Pancreas (tissue), 10 donors: ENCODE results near the gene EID3. TPM values are rescaled to one million over a fixed set of nuclear protein-coding genes. Genes with fewer than 3 reads are reported as not detected.

Experiments
- ATAC-seq, 4 donors: fragments of 200-7000 bp; cut with Tn5 transposase; one replicate each; pipeline versions ENCODE4 v1.8.0 to v1.9.1; 2020; ENCODE audit warnings: mild to moderate bottlenecking in 4 of 4, moderate library complexity in 4 of 4
- DNase-seq, 6 donors: peaks; one replicate each; pipeline ENCODE4 v3.0.0-alpha.2; 2020
- FAIRE-seq: peaks from 2 replicates; lab custom pipeline; 2012; peaks lifted over from hg19 to GRCh38; lab: Jason Lieb, UNC
- H3K27ac ChIP-seq, 4 donors: fragments of 200-600 bp; sonication (generic); 1 replicate in 3 of 4; 2 replicates in 1 of 4; pipeline versions ENCODE4 v1.5.0 to v1.8.0; 2020
- H3K27me3 ChIP-seq, 4 donors: fragments of 200-600 bp; one replicate each; pipeline ENCODE4 v1.8.0; 2021
- H3K36me3 ChIP-seq, 3 donors: fragments of 200-600 bp; sonication (generic) in 1 of 3; one replicate each; pipeline versions ENCODE4 v1.5.0 to v1.8.0; 2020 to 2021
- H3K4me1 ChIP-seq, 3 donors: fragments of 200-600 bp; one replicate each; pipeline ENCODE4 v1.8.0; 2021
- H3K4me3 ChIP-seq, 4 donors: fragments of 200-600 bp; sonication (generic) in 2 of 4; one replicate each; pipeline versions ENCODE4 v1.5.0 to v1.8.0; 2020 to 2021
- H3K9me3 ChIP-seq, 4 donors: fragments of 200-600 bp; one replicate each; pipeline ENCODE4 v1.8.0; 2021
- WGBS, 2 donors: extraction: QIAGEN DNeasy Blood & Tissue Kit; methylation state at CpG; one replicate each; pipeline ENCODE4 v1.1.7; 2013; 5-methylcytosine and 5-hydroxymethylcytosine counted together
- intact Hi-C, 3 donors: fragments of 100-400 bp; cut with DNase I; formaldehyde crosslinking; loops; one replicate each; pipeline versions ENCODE4 v1.11.1 to v1.14.2; 2022
- polyA plus RNA-seq, 2 donors: library from polyadenylated mRNA; stranded (reverse); fragments of 200-250 nt; gene quantifications; one replicate each; pipeline ENCODE4 v1.2.3, GENCODE V29; 2013
- total RNA-seq, 6 donors: library from RNA; stranded (reverse); fragmentation: NEBNext Ultra II Directional in 4 of 6; extraction: Animal tissue kit (Norgen Biotek cat#: 25700) in 4 of 6; gene quantifications; one replicate each; pipeline versions ENCODE4 v1.2.1 to v1.2.4, GENCODE V29; 2021 to 2023
- TF ChIP-seq, protein P1 (sequence below), 4 donors: fragments of 200-600 bp; sonication (generic) in 3 of 4; IDR thresholded peaks; one replicate each; pipeline versions ENCODE4 v1.5.0 to v1.8.0; 2021; ENCODE audit warnings: antibody characterized with exemption in 4 of 4
- donor health status: healthy with polysubstance abuse.
- donor health status: DM: no; HTN: no; CAD: no; lungs with moderate emphysema.
- donor health status: DM: no; HTN: no; CAD: no.
- donor health status: control.
- donor health status: control.
- donor health status: Bipolar disorder and iron deficiency.
- donor health status: DM: yes; HTN: yes; CAD: no.
- donor health status: DM: no; HTN: no; CAD: no.
- donor health status: DM: no; HTN: no; CAD: no.
- donor health status: DM: yes; HTN: yes; CAD: no.

EID3 gene
- total and polyA plus RNA-seq, 8 donors = 0.98 to 2.4 (median 1.2) TPM

DNA sequence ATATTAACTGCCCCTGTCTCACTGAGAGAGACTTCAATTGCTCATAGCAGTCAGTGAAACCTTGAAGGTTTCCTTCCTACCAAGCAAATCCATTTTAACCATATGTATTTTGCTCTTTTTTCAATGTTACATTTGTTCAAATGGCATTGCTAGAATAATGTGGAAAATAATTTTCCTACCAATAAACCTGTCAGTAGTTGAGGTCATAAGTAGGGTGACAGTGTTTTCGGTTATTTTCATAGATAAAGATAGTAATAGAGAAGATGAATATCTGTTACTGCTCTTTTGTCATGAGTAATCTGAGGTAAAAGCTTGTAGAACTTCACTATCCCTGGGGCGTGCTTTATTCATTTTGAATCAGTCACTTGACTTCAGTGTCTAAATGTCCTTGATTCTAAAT is 32.6 kb downstream of the EID3 start:
- FAIRE-seq (no peak), ATAC-seq (no peak), DNase-seq (no peak)
- Histone ChIP-seq H3K27ac (no peak overlapping the region), H3K27me3 (no peaks in the 10 kb centered on the region), H3K4me1 (no peaks in the 10 kb centered on the region), H3K4me3 (no peak overlapping the region), H3K36me3 (peaks cover 0 to 27% (median 5%) of the 10 kb centered on the region in 3 donors), H3K9me3 (no peaks in the 10 kb centered on the region)
- intact Hi-C loops = no loop called here
- WGBS, 2 donors = 95 to 96% methylated on average over 2 of the region's 2 CpGs
- TF ChIP-seq, protein P1, sequence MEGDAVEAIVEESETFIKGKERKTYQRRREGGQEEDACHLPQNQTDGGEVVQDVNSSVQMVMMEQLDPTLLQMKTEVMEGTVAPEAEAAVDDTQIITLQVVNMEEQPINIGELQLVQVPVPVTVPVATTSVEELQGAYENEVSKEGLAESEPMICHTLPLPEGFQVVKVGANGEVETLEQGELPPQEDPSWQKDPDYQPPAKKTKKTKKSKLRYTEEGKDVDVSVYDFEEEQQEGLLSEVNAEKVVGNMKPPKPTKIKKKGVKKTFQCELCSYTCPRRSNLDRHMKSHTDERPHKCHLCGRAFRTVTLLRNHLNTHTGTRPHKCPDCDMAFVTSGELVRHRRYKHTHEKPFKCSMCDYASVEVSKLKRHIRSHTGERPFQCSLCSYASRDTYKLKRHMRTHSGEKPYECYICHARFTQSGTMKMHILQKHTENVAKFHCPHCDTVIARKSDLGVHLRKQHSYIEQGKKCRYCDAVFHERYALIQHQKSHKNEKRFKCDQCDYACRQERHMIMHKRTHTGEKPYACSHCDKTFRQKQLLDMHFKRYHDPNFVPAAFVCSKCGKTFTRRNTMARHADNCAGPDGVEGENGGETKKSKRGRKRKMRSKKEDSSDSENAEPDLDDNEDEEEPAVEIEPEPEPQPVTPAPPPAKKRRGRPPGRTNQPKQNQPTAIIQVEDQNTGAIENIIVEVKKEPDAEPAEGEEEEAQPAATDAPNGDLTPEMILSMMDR (IDR thresholded peaks at IDR 0.05) = no peak

GRCh38 chr12:104337030-104337558 is 33.6 kb downstream of the EID3 start:
- H3K4me1 ChIP-seq = no peaks in the 10 kb centered on the region
- TF ChIP-seq, protein P1 (IDR thresholded peaks at IDR 0.05) = no peak
- 83 to 93% methylated on average over 7 of the region's 7 CpGs for WGBS, 2 donors
- H3K27me3 ChIP-seq = no peaks in the 10 kb centered on the region
- FAIRE-seq (no peak), ATAC-seq (no peak), DNase-seq (no peak)
- peaks cover 0 to 27% (median 5%) of the 10 kb centered on the region in 3 donors for H3K36me3 ChIP-seq
- H3K27ac ChIP-seq = no peak overlapping the region
- H3K4me3 ChIP-seq = no peak overlapping the region
- intact Hi-C loops = no loop called here
- H3K9me3 ChIP-seq = no peaks in the 10 kb centered on the region

DNA sequence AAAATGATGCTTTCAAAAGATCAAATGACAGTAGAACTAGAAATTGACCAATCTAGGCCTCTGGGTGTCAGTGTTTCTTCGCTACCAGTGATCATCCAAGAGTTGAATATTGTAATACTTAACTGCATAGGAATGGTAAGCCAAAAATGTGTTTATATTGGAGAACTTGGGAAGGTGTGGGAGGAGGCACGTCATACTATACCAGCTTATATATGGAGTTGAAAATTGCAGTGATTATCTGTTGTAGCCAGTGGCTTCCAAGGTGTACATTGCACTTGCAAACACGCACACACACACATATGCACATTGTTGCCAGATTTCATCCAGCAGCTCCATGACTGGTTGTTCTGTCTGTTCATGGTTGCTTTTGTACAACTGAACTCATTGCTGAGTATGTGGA is 36.1 kb downstream of the EID3 start:
- 92% methylated on average over 3 of the region's 3 CpGs for WGBS, 2 donors
- H3K9me3 ChIP-seq = no peaks in the 10 kb centered on the region
- TF ChIP-seq, protein P1 (IDR thresholded peaks at IDR 0.05) = no peak
- DNase-seq (no peak), ATAC-seq (no peak), FAIRE-seq (no peak)
- H3K27me3 ChIP-seq = no peaks in the 10 kb centered on the region
- intact Hi-C loops = no loop called here
- peaks cover 0 to 15% (median 5%) of the 10 kb centered on the region in 3 donors for H3K36me3 ChIP-seq
- H3K27ac ChIP-seq = no peak overlapping the region
- no peak overlapping the region for H3K4me3 ChIP-seq
- H3K4me1 ChIP-seq = no peaks in the 10 kb centered on the region

DNA sequence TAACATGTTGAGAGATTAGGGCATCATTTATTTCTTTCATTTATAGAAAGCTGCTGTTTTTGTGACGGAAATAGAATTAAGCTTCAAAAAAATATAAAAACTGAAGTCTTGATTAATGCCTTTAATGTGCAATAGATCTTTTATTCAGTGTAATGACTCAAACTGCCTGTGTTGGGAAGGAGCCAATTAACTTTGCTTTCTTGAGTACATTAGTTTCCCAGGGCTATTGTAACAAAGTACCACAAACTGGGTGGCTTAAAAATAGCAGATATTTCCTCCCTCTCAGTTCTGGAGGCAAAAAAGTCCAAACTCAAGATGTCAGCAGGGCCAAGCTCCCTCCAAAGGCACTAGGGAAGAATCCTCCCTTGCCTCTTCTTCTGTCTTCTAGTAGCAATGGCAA is 36.6 kb downstream of the EID3 start:
- FAIRE-seq = no peak
- ATAC-seq = no peak
- WGBS, 2 donors = 76 to 83% methylated on average over 1 of the region's 1 CpG
- intact Hi-C loops = no loop called here
- TF ChIP-seq, protein P1 (IDR thresholded peaks at IDR 0.05) = no peak
- Histone ChIP-seq H3K36me3 (peaks cover 0 to 15% (median 5%) of the 10 kb centered on the region in 3 donors), H3K4me3 (no peak overlapping the region), H3K27ac (no peak overlapping the region), H3K27me3 (no peaks in the 10 kb centered on the region), H3K9me3 (no peaks in the 10 kb centered on the region), H3K4me1 (no peaks in the 10 kb centered on the region)
- DNase-seq = no peak

GRCh38 chr12:104340925-104341611 is 37.5 kb downstream of the EID3 start:
- Histone ChIP-seq H3K4me1 (no peaks in the 10 kb centered on the region), H3K36me3 (peaks cover 0 to 16% (median 5%) of the 10 kb centered on the region in 3 donors), H3K9me3 (no peaks in the 10 kb centered on the region), H3K27me3 (no peaks in the 10 kb centered on the region), H3K27ac (no peak overlapping the region), H3K4me3 (no peak overlapping the region)
- FAIRE-seq = no peak
- TF ChIP-seq, protein P1 (IDR thresholded peaks at IDR 0.05) = no peak
- ATAC-seq = no peak
- 78 to 84% methylated on average over 6 of the region's 6 CpGs for WGBS, 2 donors
- DNase-seq = no peak
- intact Hi-C loops = no loop called here
